Karpas-422 (cell line): ENCODE results near the gene RNF41. TPM values are rescaled to one million over a fixed set of nuclear protein-coding genes. Genes with fewer than 3 reads are reported as not detected.

Experiments
- DNase-seq: peaks from one replicate; pipeline ENCODE4 v3.0.0-alpha.2; 2015
- H2AFZ ChIP-seq: fragments of 200-600 bp; sonication (generic); 2 replicates; pipeline ENCODE4 v1.6.1; 2014; ENCODE audit warnings: antibody characterized with exemption, low read length, mixed read lengths
- H3K27ac ChIP-seq: fragments of 200-600 bp; sonication (generic); 2 replicates; pipeline ENCODE4 v1.5.1; 2014; ENCODE audit warnings: mild to moderate bottlenecking, low read length, moderate library complexity
- H3K27me3 ChIP-seq: fragments of 200-600 bp; sonication (generic); 2 replicates; pipeline ENCODE4 v1.6.1; 2014; ENCODE audit warnings: low read length, mixed read lengths
- H3K36me3 ChIP-seq: fragments of 200-600 bp; sonication (generic); 2 replicates; pipeline ENCODE4 v1.6.1; 2014; ENCODE audit warnings: low read length, mixed read lengths; ENCODE audit not compliant: insufficient read depth
- H3K4me1 ChIP-seq: fragments of 200-600 bp; sonication (generic); 2 replicates; pipeline ENCODE4 v1.6.1; 2014; ENCODE audit warnings: mild to moderate bottlenecking, low read length, mixed read lengths
- H3K4me2 ChIP-seq: fragments of 200-600 bp; sonication (generic); 2 replicates; pipeline ENCODE4 v1.6.1; 2014; ENCODE audit warnings: low read length, low read depth, mild to moderate bottlenecking; ENCODE audit not compliant: poor library complexity, severe bottlenecking
- H3K4me3 ChIP-seq: fragments of 200-600 bp; sonication (generic); 2 replicates; pipeline ENCODE4 v1.5.1; 2014; ENCODE audit warnings: mild to moderate bottlenecking, antibody characterized with exemption, low read length, mixed read lengths
- H3K79me2 ChIP-seq: fragments of 200-600 bp; sonication (generic); 2 replicates; pipeline ENCODE4 v1.6.1; 2014; ENCODE audit warnings: mild to moderate bottlenecking, low read length, mixed read lengths
- H3K9ac ChIP-seq: fragments of 200-600 bp; sonication (generic); 2 replicates; pipeline ENCODE4 v1.6.0; 2014; ENCODE audit warnings: low read length
- H3K9me2 ChIP-seq: fragments of 200-600 bp; sonication (generic), shearing (Covaris generic); replicated peaks from 2 replicates; pipeline ENCODE4 v1.6.0; 2014; ENCODE audit warnings: mild to moderate bottlenecking, low read length, moderate library complexity; ENCODE audit not compliant: insufficient read depth
- H3K9me3 ChIP-seq: fragments of 300-700, 200-600 bp; sonication (generic); 2 replicates; pipeline ENCODE4 v1.6.1; 2014; ENCODE audit warnings: low read length, mixed read lengths
- H4K20me1 ChIP-seq: fragments of 200-600 bp; sonication (generic); 2 replicates; pipeline ENCODE4 v1.6.1; 2014; ENCODE audit warnings: mild to moderate bottlenecking, antibody characterized with exemption, low read length, low read depth; ENCODE audit not compliant: insufficient read depth
- total RNA-seq: library from RNA; depleted of rRNA; stranded (reverse); fragments of >200 nt; shearing (Covaris generic); gene quantifications from 2 replicates; pipeline ENCODE4 v1.2.3, GENCODE V29; 2014; ENCODE audit warnings: low replicate concordance

Gene RNF41
- total RNA-seq, 1 experiment from 2014 or later = 52.0 TPM

GRCh38 chr12:56237552-56237951 lies 15.8 kb upstream of the RNF41 start:
- H3K4me1 ChIP-seq = peaks cover 6% of the 10 kb centered on the region
- no peaks in the 10 kb centered on the region for H3K27me3 ChIP-seq
- no peaks in the 10 kb centered on the region for H3K79me2 ChIP-seq
- no peak overlapping the region for H3K4me2 ChIP-seq
- H3K4me3 ChIP-seq = no peak overlapping the region
- H4K20me1 ChIP-seq = no peaks in the 10 kb centered on the region
- no peak overlapping the region for H2AFZ ChIP-seq
- no peaks in the 10 kb centered on the region for H3K9me2 ChIP-seq
- no peaks in the 10 kb centered on the region; the same call in 1 of the 2 replicates for H3K36me3 ChIP-seq
- no peak for DNase-seq
- H3K27ac ChIP-seq = no peak overlapping the region
- H3K9ac ChIP-seq = no peak overlapping the region
- H3K9me3 ChIP-seq = no peaks in the 10 kb centered on the region

- H3K4me3 ChIP-seq = no peak overlapping the region
- no peak overlapping the region for H3K4me2 ChIP-seq
- H2AFZ ChIP-seq = no peak overlapping the region
- no peak overlapping the region for H3K9ac ChIP-seq
- no peaks in the 10 kb centered on the region for H4K20me1 ChIP-seq
- H3K9me3 ChIP-seq = no peaks in the 10 kb centered on the region
- no peak for DNase-seq
- no peaks in the 10 kb centered on the region for H3K9me2 ChIP-seq
- H3K79me2 ChIP-seq = no peaks in the 10 kb centered on the region
- H3K36me3 ChIP-seq = no peaks in the 10 kb centered on the region; the same call in 1 of the 2 replicates
- H3K27ac ChIP-seq = no peak overlapping the region
- peaks cover under 1% of the 10 kb centered on the region; the same call in 1 of the 2 replicates for H3K4me1 ChIP-seq
- no peaks in the 10 kb centered on the region for H3K27me3 ChIP-seq
Observed at GRCh38 chr12:56236985-56237384, 15.3 kb upstream of the RNF41 start.

GRCh38 chr12:56236091-56236490 lies 14.4 kb upstream of the RNF41 start:
- H3K27ac ChIP-seq = no peak overlapping the region
- H3K9ac ChIP-seq = no peak overlapping the region
- no peak overlapping the region for H3K4me2 ChIP-seq
- H4K20me1 ChIP-seq = no peaks in the 10 kb centered on the region
- H3K27me3 ChIP-seq = no peaks in the 10 kb centered on the region
- H3K4me1 ChIP-seq = no peaks in the 10 kb centered on the region
- H3K79me2 ChIP-seq = no peaks in the 10 kb centered on the region
- H2AFZ ChIP-seq = no peak overlapping the region
- no peak overlapping the region for H3K4me3 ChIP-seq
- H3K9me2 ChIP-seq = no peaks in the 10 kb centered on the region
- H3K36me3 ChIP-seq = no peaks in the 10 kb centered on the region; the same call in 1 of the 2 replicates
- no peak for DNase-seq
- no peaks in the 10 kb centered on the region for H3K9me3 ChIP-seq

- Histone ChIP-seq H3K27ac (no peak overlapping the region), H3K4me2 (no peak overlapping the region), H3K9me3 (no peaks in the 10 kb centered on the region), H4K20me1 (no peaks in the 10 kb centered on the region), H3K4me3 (no peak overlapping the region), H3K9me2 (no peaks in the 10 kb centered on the region), H3K9ac (no peak overlapping the region), H3K36me3 (no peaks in the 10 kb centered on the region), H3K4me1 (no peaks in the 10 kb centered on the region), H2AFZ (no peak overlapping the region), H3K79me2 (no peaks in the 10 kb centered on the region), H3K27me3 (no peaks in the 10 kb centered on the region)
- peak; percentile 36 for DNase-seq
Observed at GRCh38 chr12:56234746-56235436, 13.2 kb upstream of the RNF41 start.

- H3K4me3 ChIP-seq = no peak overlapping the region
- H3K9me3 ChIP-seq = no peaks in the 10 kb centered on the region
- no peak overlapping the region for H3K9ac ChIP-seq
- no peak for DNase-seq
- no peaks in the 10 kb centered on the region for H4K20me1 ChIP-seq
- H3K79me2 ChIP-seq = no peaks in the 10 kb centered on the region
- no peaks in the 10 kb centered on the region for H3K27me3 ChIP-seq
- H2AFZ ChIP-seq = no peak overlapping the region
- 0 out of 2 replicates have a peak, but pooled peaks cover under 1% of the 10 kb centered on the region for H3K36me3 ChIP-seq
- no peak overlapping the region for H3K4me2 ChIP-seq
- H3K9me2 ChIP-seq = no peaks in the 10 kb centered on the region
- H3K27ac ChIP-seq = no peak overlapping the region
- no peaks in the 10 kb centered on the region for H3K4me1 ChIP-seq
Observed at GRCh38 chr12:56231184-56231582, 9.5 kb upstream of the RNF41 start.

GRCh38 chr12:56230432-56231183 lies 8.9 kb upstream of the RNF41 start:
- no peak overlapping the region for H2AFZ ChIP-seq
- no peak overlapping the region for H3K9ac ChIP-seq
- no peaks in the 10 kb centered on the region for H3K27me3 ChIP-seq
- no peaks in the 10 kb centered on the region for H3K9me2 ChIP-seq
- H3K9me3 ChIP-seq = no peaks in the 10 kb centered on the region
- H4K20me1 ChIP-seq = no peaks in the 10 kb centered on the region
- H3K4me2 ChIP-seq = no peak overlapping the region
- 0 out of 2 replicates have a peak, but pooled peaks cover 3% of the 10 kb centered on the region for H3K36me3 ChIP-seq
- H3K27ac ChIP-seq = no peak overlapping the region
- H3K4me1 ChIP-seq = peaks cover under 1% of the 10 kb centered on the region; the same call in 1 of the 2 replicates
- peak; percentile 41 for DNase-seq
- no peak overlapping the region for H3K4me3 ChIP-seq
- H3K79me2 ChIP-seq = no peaks in the 10 kb centered on the region; the same call in 1 of the 2 replicates

GRCh38 chr12:56229916-56230431 lies 8.3 kb upstream of the RNF41 start, which contains the start of gene SLC39A5:
SLC39A5 (plus strand) TSS chr12:56230051; CDS start chr12:56231275, 1,224 bp downstream.
- DNase-seq = peak; percentile 42
- Histone ChIP-seq H3K79me2 (peaks cover 4% of the 10 kb centered on the region), H3K9ac (no peak within 1 kb of the TSS), H4K20me1 (no peaks in the 10 kb centered on the region), H3K36me3 (0 out of 2 replicates have a peak, but pooled peaks cover 3% of the 10 kb centered on the region), H3K4me1 (peaks cover 7% of the 10 kb centered on the region), H3K27ac (no peak within 1 kb of the TSS), H3K27me3 (no peaks in the 10 kb centered on the region), H3K4me2 (no peak within 1 kb of the TSS), H2AFZ (no peak within 1 kb of the TSS), H3K9me2 (no peaks in the 10 kb centered on the region), H3K9me3 (no peaks in the 10 kb centered on the region), H3K4me3 (no peak within 1 kb of the TSS)

- Histone ChIP-seq H3K9me2 (no peaks in the 10 kb centered on the region), H3K27me3 (no peaks in the 10 kb centered on the region), H3K9me3 (no peaks in the 10 kb centered on the region), H3K4me2 (no peak overlapping the region), H3K36me3 (0 out of 2 replicates have a peak, but pooled peaks cover 3% of the 10 kb centered on the region), H4K20me1 (no peaks in the 10 kb centered on the region), H3K79me2 (peaks cover 11% of the 10 kb centered on the region), H2AFZ (no peak overlapping the region), H3K4me3 (no peak overlapping the region), H3K4me1 (peaks cover 10% of the 10 kb centered on the region), H3K27ac (no peak overlapping the region), H3K9ac (no peak overlapping the region)
- peak; percentile 29 for DNase-seq
Observed at GRCh38 chr12:56229082-56229481, 7.4 kb upstream of the RNF41 start.
